ENCODE measurements around the gene NPAS3.

- TF ChIP-seq CTCF (conservative IDR thresholded peaks at IDR 0.05; ENCODE audit: low read length) (no peak), EZH2phosphoT487 (IDR thresholded peaks at IDR 0.05; ENCODE audit: borderline replicate concordance, low read depth, low read length) (no peak)
Observed at GRCh38 chr14:33737446-33737845, 798.8 kb downstream of the NPAS3 start.
